ENCODE results near the gene POU3F1.

The POU3F1 gene

DNA sequence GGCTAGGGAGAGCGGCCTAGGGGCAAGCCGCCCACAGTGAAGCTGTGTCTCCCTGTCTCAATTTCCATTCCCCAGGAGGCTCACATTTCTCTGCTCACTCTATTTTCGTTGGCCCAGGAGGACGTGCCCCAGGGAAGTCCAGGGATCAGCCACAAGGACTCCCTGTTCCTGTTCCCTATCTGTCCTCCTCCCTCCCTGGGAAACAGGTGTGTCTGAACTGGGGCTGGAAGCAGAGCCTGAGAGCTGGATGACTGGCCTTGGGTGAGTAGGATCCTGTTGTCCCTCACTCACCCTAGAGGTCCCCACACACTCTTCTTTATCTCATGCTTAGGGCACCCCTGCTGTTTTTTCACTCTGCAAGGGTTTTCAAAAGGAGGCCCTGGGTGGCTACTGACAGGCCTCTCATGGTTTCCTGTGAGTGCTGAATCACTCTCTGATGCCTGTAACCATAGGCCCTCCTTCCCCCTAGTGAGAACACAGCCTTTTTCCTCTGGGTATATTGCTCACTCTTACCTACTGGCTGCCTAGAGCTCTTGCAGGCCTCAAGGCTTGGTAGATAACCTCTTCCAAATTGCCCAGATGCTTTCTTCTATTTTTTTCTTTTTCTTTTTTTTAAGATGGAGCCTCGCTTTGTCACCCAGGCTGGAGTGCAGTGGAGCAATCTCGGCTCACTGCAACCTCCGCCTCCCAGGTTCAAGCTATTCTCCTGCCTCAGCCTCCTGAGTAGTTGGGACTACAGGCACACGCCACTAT, 37.3 kb downstream of the POU3F1 start (continued):
- TF ChIP-seq ZBTB8A (tag by site-specific recombination; IDR thresholded peaks at IDR 0.05) (0 out of 2 replicates have a peak, but pooled peaks have one; percentile 24), SP2 (tag by site-specific recombination; IDR thresholded peaks at IDR 0.05) (peak; percentile 11; the same call in 1 of the 2 replicates), ZNF239 (tag by site-specific recombination; IDR thresholded peaks at IDR 0.05) (no peak), ZNF521 (tag by site-specific recombination; IDR thresholded peaks at IDR 0.05) (no peak)
- TF ChIP-seq, protein P1, sequence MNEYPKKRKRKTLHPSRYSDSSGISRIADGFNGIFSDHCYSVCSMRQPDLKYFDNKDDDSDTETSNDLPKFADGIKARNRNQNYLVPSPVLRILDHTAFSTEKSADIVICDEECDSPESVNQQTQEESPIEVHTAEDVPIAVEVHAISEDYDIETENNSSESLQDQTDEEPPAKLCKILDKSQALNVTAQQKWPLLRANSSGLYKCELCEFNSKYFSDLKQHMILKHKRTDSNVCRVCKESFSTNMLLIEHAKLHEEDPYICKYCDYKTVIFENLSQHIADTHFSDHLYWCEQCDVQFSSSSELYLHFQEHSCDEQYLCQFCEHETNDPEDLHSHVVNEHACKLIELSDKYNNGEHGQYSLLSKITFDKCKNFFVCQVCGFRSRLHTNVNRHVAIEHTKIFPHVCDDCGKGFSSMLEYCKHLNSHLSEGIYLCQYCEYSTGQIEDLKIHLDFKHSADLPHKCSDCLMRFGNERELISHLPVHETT (tag by site-specific recombination; IDR thresholded peaks at IDR 0.05): no peak

DNA sequence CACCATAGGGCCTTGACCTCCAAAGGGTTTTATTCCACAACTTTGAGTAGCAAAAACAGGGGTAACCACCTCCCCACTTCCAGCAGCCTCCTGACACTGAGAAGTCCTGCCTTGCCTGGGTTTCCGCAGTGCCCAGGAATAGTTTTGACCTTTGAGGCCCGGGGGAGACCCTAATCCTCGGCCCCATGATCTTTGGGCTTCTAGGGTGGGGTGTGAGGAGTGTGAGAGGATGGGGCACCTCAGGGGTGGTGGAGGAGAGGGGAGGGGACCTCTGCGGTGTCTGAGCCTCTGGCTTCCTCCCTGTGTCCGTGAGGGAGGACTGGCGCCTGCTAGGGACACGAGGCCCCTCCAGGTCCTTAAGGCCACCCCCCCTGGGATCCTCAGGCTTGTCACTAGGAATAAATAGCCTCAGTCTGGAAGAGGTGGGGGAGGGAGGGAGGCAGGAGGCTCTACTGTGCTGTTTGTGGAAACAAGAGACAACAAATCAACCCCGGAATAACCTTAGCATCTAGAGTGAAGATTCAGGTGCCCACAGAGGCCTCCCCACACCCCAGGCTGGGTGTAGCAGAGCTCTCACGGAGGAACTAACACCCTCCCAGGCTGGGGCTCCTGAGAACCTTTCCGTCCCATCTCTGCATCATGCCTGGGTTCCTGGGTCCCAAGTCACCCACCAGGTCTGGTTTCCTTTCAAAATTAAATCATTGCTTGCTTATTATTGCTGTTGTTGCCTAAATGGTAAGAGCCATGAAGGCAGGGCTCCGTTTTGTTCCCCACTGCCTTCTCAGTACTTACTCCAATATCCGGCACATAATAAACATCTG, 40.4 kb downstream of the POU3F1 start:
- ChIA-PET CTCF (no interaction called here), POLR2A (no interaction called here)
- Histone ChIP-seq H3K9me3 (ENCODE audit: control insufficient read depth, insufficient read depth, low read depth, low read length) (no peaks in the 10 kb centered on the region), H3K36me3 (ENCODE audit: control insufficient read depth in 2 of 2, insufficient read depth in 1 of 2, low read length in 2 of 2) (no peaks in the 10 kb centered on the region), H3K27ac (ENCODE audit: extremely low read depth, low read depth, low read length) (no peak overlapping the region; the same call in 1 of the 2 replicates), H3K4me3 (ENCODE audit: low read depth, low read length) (peak overlapping the region; percentile 37; the same call in 1 of the 2 replicates), H3K4me1 (ENCODE audit: control insufficient read depth, insufficient read depth, low read length) (peaks cover 8% of the 10 kb centered on the region; the same call in 1 of the 2 replicates)
- peak; percentile 6; the same call in 1 of the 2 replicates for TF ChIP-seq GLIS1 (tag by site-specific recombination; IDR thresholded peaks at IDR 0.05)
- no peak for TF ChIP-seq ZBTB8A (tag by site-specific recombination; IDR thresholded peaks at IDR 0.05)
- TF ChIP-seq ZNF341 (tag by site-specific recombination; IDR thresholded peaks at IDR 0.05; ENCODE audit: low read depth): 0 out of 2 replicates have a peak, but pooled peaks have one; percentile 13
- TF ChIP-seq, protein P2, sequence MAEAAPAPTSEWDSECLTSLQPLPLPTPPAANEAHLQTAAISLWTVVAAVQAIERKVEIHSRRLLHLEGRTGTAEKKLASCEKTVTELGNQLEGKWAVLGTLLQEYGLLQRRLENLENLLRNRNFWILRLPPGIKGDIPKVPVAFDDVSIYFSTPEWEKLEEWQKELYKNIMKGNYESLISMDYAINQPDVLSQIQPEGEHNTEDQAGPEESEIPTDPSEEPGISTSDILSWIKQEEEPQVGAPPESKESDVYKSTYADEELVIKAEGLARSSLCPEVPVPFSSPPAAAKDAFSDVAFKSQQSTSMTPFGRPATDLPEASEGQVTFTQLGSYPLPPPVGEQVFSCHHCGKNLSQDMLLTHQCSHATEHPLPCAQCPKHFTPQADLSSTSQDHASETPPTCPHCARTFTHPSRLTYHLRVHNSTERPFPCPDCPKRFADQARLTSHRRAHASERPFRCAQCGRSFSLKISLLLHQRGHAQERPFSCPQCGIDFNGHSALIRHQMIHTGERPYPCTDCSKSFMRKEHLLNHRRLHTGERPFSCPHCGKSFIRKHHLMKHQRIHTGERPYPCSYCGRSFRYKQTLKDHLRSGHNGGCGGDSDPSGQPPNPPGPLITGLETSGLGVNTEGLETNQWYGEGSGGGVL (tag by site-specific recombination; IDR thresholded peaks at IDR 0.05): peak; percentile 28; the same call in 1 of the 2 replicates

DNA sequence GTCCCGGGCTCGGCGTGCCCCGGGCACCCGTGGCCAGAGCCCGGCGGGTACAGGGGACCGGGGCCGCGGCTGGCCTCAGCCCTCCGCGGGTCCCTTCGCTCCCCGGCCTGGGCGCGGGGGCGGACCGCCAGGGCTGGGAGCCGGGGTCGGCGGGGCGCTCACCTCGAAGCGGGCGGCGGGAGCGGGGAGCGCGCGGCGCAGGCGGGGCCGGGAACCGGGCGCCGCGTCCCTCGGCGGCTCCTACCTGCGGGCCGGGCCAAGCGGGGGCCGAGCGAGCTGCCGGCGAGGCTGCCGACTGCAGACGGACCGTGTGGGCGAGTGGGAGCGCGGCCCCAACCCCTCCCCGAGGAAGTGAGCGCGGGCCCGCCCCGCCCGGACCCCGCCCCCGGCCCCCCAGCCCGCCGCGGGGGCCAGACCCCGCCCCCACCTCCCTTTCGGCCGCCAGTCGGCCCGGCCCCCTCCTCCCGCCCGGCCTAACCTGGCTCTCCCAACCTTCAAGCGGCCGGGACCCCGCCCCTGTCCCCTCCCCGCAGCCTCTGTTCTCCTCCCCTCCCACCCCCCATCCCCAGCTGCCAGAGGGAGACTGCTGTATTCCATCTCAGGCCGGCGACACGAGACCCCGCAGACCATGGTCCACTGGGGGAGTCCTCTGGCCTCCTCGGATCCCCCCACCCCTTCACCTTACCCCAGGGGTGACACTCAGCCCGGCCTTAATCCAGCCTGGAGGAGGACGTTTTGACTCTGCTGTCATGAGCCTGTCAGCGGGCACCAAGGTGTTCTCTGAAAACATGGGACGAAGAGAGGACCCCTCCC, 41.2 kb downstream of the POU3F1 start, which contains the start of gene FHL3:
Gene FHL3 (minus strand): TSS at position 320 of the 813 bp plus-strand sequence. CDS start 6,102 bp downstream, outside the sequence.
- Histone ChIP-seq H3K4me1 (ENCODE audit: control insufficient read depth, insufficient read depth, low read length) (peaks cover 15% of the 10 kb centered on the region), H3K4me3 (ENCODE audit: low read depth, low read length) (peak within 1 kb of the TSS; percentile 49), H3K9me3 (ENCODE audit: control insufficient read depth, insufficient read depth, low read depth, low read length) (no peaks in the 10 kb centered on the region), H3K36me3 (ENCODE audit: control insufficient read depth in 2 of 2, insufficient read depth in 1 of 2, low read length in 2 of 2) (no peaks in the 10 kb centered on the region), H3K27ac (ENCODE audit: extremely low read depth, low read depth, low read length) (peak within 1 kb of the TSS; percentile 67; the same call in 1 of the 2 replicates)
- ChIA-PET POLR2A (interaction anchor here (0.6 to 0.7 kb wide), 3 partner anchors 17 to 915 kb away, joined by 3 to 8 read pairs (median 4); no protein-coding TSS in a partner anchor), CTCF (no interaction called here)
- peak; percentile 95 for TF ChIP-seq ZNF600 (tag by site-specific recombination; IDR thresholded peaks at IDR 0.05)
- peak; percentile 38; the same call in 1 of the 2 replicates for TF ChIP-seq ZNF335 (tag by site-specific recombination; conservative IDR thresholded peaks at IDR 0.05)
- no peak for TF ChIP-seq YY1 (tag by site-specific recombination; IDR thresholded peaks at IDR 0.05)
- TF ChIP-seq ZBTB8A (tag by site-specific recombination; IDR thresholded peaks at IDR 0.05): peak; percentile 36; the same call in 1 of the 2 replicates
- no peak for TF ChIP-seq GLI4 (tag by site-specific recombination; IDR thresholded peaks at IDR 0.05)
